GM10248 (cell line): ENCODE results near the gene NIFK.

Source experiments
- CTCF ChIA-PET: fragments of 300-600 bp; sonication (Branson Sonifier 250); formaldehyde crosslinking; extraction: SDS; loops from one replicate; lab custom pipeline; 2021; ENCODE audit warnings: antibody characterized with exemption; lab: Yijun Ruan, JAX
- POLR2A ChIA-PET: fragments of 350-650 bp; sonication (Branson Sonifier 250); formaldehyde crosslinking; extraction: SDS; loops from one replicate; lab custom pipeline; 2020; ENCODE audit warnings: antibody characterized with exemption; lab: Yijun Ruan, JAX
- DNase-seq: peaks from one replicate; pipeline ENCODE4 v3.0.0; 2012; ENCODE audit errors: extremely low spot score
- CTCF ChIP-seq: IDR thresholded peaks from 2 replicates; pipeline ENCODE4 v1.5.1; 2012; ENCODE audit warnings: mild to moderate bottlenecking, low read depth; ENCODE audit errors: extremely low read depth, missing control alignments, control extremely low read depth

Gene NIFK

GRCh38 chr2:121736462-121737336, at the start of gene NIFK:
Gene NIFK, minus strand, starts transcription at chr2:121736875. Its CDS starts 25 bp downstream, at chr2:121736850.
- no peak for TF ChIP-seq CTCF
- POLR2A ChIA-PET, result interaction anchor here (0.5 to 2.9 kb wide), 6 partner anchors 37 to 206 kb away, joined by 3 to 15 read pairs (median 7); partner anchors contain the start of gene RNU4ATAC
- DNase-seq, result peak; percentile 100
- CTCF ChIA-PET, result interaction anchor here (1.0 to 3.0 kb wide), 5 partner anchors 11 to 335 kb away, joined by 3 to 9 read pairs (median 4); no protein-coding TSS in a partner anchor

- POLR2A ChIA-PET, result no interaction called here
- DNase-seq, result no peak
- TF ChIP-seq CTCF, result no peak
- CTCF ChIA-PET, result no interaction called here
Observed at GRCh38 chr2:121783180-121783579, 46.5 kb upstream of the NIFK start.

- CTCF ChIA-PET, result interaction anchor here (1.0 kb wide), 1 partner anchor 21 kb away, joined by 3 read pairs; no protein-coding TSS in a partner anchor
- no peak for TF ChIP-seq CTCF
- no peak for DNase-seq
- POLR2A ChIA-PET, result no interaction called here
Observed at GRCh38 chr2:121778741-121779487, 42.2 kb upstream of the NIFK start.

GRCh38 chr2:121777699-121778058, 41.0 kb upstream of the NIFK start:
- no peak for TF ChIP-seq CTCF
- ChIA-PET CTCF (no interaction called here), POLR2A (no interaction called here)
- DNase-seq, result no peak

GRCh38 chr2:121776885-121777698, 40.4 kb upstream of the NIFK start:
- no peak for DNase-seq
- ChIA-PET CTCF (no interaction called here), POLR2A (no interaction called here)
- no peak for TF ChIP-seq CTCF

GRCh38 chr2:121776361-121776760, 39.7 kb upstream of the NIFK start:
- no peak for DNase-seq
- TF ChIP-seq CTCF, result no peak
- ChIA-PET CTCF (no interaction called here), POLR2A (no interaction called here)
